Memory B cell (primary cell): ENCODE results near the gene ALK.

ENCODE experiments used
- ATAC-seq: fragments of 150-1000 bp; cut with Tn5 transposase; 2 replicates; pipeline ENCODE4 v1.10.0; 2021; ENCODE audit warnings: low read depth, mild to moderate bottlenecking, moderate library complexity
- DNase-seq, 2 donors: peaks; one replicate each; pipeline ENCODE4 v3.0.0; 2022; ENCODE audit warnings: low spot score in 2 of 2
- H3K27ac Mint-ChIP-seq: one replicate; pipeline ENCODE4 v1.8.0; 2022; ENCODE audit warnings: mild to moderate bottlenecking, moderate library complexity, mixed read lengths
- H3K27me3 Mint-ChIP-seq: one replicate; pipeline ENCODE4 v1.8.0; 2022; ENCODE audit warnings: mixed read lengths
- H3K36me3 Mint-ChIP-seq: one replicate; pipeline ENCODE4 v1.8.0; 2022; ENCODE audit warnings: mild to moderate bottlenecking, mixed read lengths
- H3K4me1 Mint-ChIP-seq: one replicate; pipeline ENCODE4 v1.8.0; 2022; ENCODE audit warnings: mixed read lengths
- H3K4me3 Mint-ChIP-seq: one replicate; pipeline ENCODE4 v1.8.0; 2022; ENCODE audit warnings: mild to moderate bottlenecking, moderate library complexity, mixed read lengths
- H3K9me3 Mint-ChIP-seq: one replicate; pipeline ENCODE4 v1.8.0; 2022; ENCODE audit warnings: mixed read lengths

Gene ALK

GRCh38 chr2:29562319-29562718 lies 359.1 kb downstream of the ALK start:
- no peaks in the 10 kb centered on the region for H3K9me3 Mint-ChIP-seq
- ATAC-seq, result no peak

DNA sequence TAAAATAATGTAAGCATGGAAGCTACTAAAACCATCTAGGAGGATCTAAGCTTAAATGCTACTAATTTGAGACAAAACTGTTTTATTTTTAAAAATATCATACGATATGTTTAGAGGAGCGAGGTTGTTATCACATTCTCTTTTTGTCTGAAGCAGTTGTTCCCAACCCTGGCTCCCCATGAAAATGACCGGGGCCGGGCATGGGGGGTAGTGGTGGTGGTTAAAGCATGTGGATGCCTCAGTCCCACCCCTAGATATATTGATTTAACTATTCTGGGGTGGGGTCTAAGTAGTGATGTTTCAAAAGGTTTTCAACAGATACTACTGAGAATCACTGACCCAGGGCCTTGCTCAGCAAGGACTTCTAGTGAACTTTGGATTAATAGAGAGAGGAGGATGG lies 359.8 kb downstream of the ALK start:
- H3K4me3 Mint-ChIP-seq, result no peak overlapping the region
- DNase-seq (no peak), ATAC-seq (no peak)
- no peaks in the 10 kb centered on the region for H3K9me3 Mint-ChIP-seq
- peaks cover 7% of the 10 kb centered on the region for H3K27me3 Mint-ChIP-seq
- H3K27ac Mint-ChIP-seq, result no peak overlapping the region
- H3K36me3 Mint-ChIP-seq, result no peaks in the 10 kb centered on the region
- no peaks in the 10 kb centered on the region for H3K4me1 Mint-ChIP-seq

More at GRCh38 chr2:29562319-29562718, 359.1 kb downstream of the ALK start:
- Mint-ChIP-seq H3K36me3 (no peaks in the 10 kb centered on the region), H3K27ac (no peak overlapping the region), H3K4me3 (no peak overlapping the region), H3K4me1 (no peaks in the 10 kb centered on the region), H3K27me3 (peaks cover 7% of the 10 kb centered on the region)
- no peak for DNase-seq

GRCh38 chr2:29561181-29561580 lies 360.2 kb downstream of the ALK start:
- DNase-seq (no peak), ATAC-seq (no peak)
- Mint-ChIP-seq H3K36me3 (no peaks in the 10 kb centered on the region), H3K27ac (no peak overlapping the region), H3K4me3 (no peak overlapping the region), H3K9me3 (no peaks in the 10 kb centered on the region), H3K27me3 (peaks cover 7% of the 10 kb centered on the region), H3K4me1 (no peaks in the 10 kb centered on the region)

- H3K36me3 Mint-ChIP-seq, result no peaks in the 10 kb centered on the region
- H3K4me3 Mint-ChIP-seq, result no peak overlapping the region
- H3K4me1 Mint-ChIP-seq, result no peaks in the 10 kb centered on the region
- no peak for DNase-seq
- no peak overlapping the region for H3K27ac Mint-ChIP-seq
- no peak for ATAC-seq
- H3K27me3 Mint-ChIP-seq, result peaks cover 7% of the 10 kb centered on the region
- no peaks in the 10 kb centered on the region for H3K9me3 Mint-ChIP-seq
These were observed 360.8 kb downstream of the ALK start for GRCh38 chr2:29560566-29560965.

DNA sequence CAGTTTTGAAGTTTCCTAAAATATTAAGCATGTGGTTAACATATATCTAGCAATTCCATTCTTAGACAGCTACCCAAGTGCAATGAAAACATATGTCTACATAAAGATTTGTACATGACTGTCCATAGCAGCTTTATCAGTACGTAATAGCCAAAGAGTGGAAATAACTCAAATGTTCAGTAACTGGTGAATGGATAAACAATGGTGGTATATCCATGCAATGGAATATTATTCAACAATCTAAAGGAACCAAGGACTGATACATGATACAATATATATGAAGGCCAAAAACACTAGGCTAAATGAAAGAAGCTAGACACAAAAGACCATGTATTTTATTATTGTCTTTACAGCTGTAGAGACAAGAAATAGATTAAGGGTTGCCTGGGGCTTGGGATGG lies 361.4 kb downstream of the ALK start:
- peaks cover 7% of the 10 kb centered on the region for H3K27me3 Mint-ChIP-seq
- H3K4me3 Mint-ChIP-seq, result no peak overlapping the region
- H3K4me1 Mint-ChIP-seq, result no peaks in the 10 kb centered on the region
- no peaks in the 10 kb centered on the region for H3K9me3 Mint-ChIP-seq
- no peak for DNase-seq
- no peak for ATAC-seq
- H3K36me3 Mint-ChIP-seq, result no peaks in the 10 kb centered on the region
- H3K27ac Mint-ChIP-seq, result no peak overlapping the region

GRCh38 chr2:29559578-29559977 lies 361.8 kb downstream of the ALK start:
- no peak overlapping the region for H3K4me3 Mint-ChIP-seq
- no peaks in the 10 kb centered on the region for H3K36me3 Mint-ChIP-seq
- H3K27ac Mint-ChIP-seq, result no peak overlapping the region
- no peaks in the 10 kb centered on the region for H3K4me1 Mint-ChIP-seq
- H3K9me3 Mint-ChIP-seq, result no peaks in the 10 kb centered on the region
- DNase-seq (no peak), ATAC-seq (no peak)
- peaks cover 7% of the 10 kb centered on the region for H3K27me3 Mint-ChIP-seq

DNA sequence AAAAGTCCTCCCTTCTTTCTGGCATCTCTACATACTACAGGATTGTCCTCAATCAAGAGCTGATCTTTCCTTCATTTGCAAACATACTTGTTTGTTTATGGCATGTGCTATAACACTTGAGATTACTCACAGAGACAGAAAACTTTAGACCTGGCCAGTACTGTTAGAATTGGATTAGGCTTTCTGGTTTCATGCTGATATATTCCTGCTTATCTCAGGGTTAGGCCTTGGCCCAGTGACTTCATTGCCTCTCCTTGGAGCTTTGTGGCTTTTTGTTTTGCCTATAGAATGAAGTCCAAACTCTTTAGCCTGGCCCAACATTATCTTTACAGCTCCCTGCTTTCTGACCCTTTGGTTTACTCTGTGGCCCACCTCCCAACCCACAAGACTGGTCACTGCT lies 363.3 kb downstream of the ALK start:
- H3K36me3 Mint-ChIP-seq, result no peaks in the 10 kb centered on the region
- no peak for ATAC-seq
- no peak for DNase-seq
- no peak overlapping the region for H3K27ac Mint-ChIP-seq
- H3K4me1 Mint-ChIP-seq, result no peaks in the 10 kb centered on the region
- H3K4me3 Mint-ChIP-seq, result no peak overlapping the region
- H3K9me3 Mint-ChIP-seq, result no peaks in the 10 kb centered on the region
- H3K27me3 Mint-ChIP-seq, result peaks cover 7% of the 10 kb centered on the region

GRCh38 chr2:29557268-29557667 lies 364.1 kb downstream of the ALK start:
- H3K4me1 Mint-ChIP-seq, result no peaks in the 10 kb centered on the region
- no peak for ATAC-seq
- no peak overlapping the region for H3K27ac Mint-ChIP-seq
- no peak overlapping the region for H3K4me3 Mint-ChIP-seq
- peaks cover 3% of the 10 kb centered on the region for H3K9me3 Mint-ChIP-seq
- H3K36me3 Mint-ChIP-seq, result no peaks in the 10 kb centered on the region
- no peak for DNase-seq
- peaks cover 8% of the 10 kb centered on the region for H3K27me3 Mint-ChIP-seq

DNA sequence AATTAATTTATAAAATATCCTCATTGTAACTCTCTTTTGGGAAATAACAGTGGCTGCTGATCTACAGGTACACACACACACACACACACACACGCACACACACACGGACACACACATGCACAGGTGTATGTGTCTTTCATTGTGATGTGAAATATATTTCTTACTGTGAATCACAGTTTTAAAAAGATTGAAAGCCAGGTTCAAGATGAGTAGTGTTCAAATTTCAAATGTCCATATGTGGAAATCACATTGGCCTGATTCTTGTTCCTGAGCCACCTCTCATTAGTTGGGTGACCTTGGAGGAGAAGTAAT lies 372.4 kb downstream of the ALK start:
- DNase-seq, result no peak
- Mint-ChIP-seq H3K4me1 (no peaks in the 10 kb centered on the region), H3K36me3 (no peaks in the 10 kb centered on the region), H3K27me3 (peaks cover 10% of the 10 kb centered on the region), H3K4me3 (no peak overlapping the region), H3K27ac (no peak overlapping the region), H3K9me3 (peaks cover 3% of the 10 kb centered on the region)
- ATAC-seq, result no peak

DNA sequence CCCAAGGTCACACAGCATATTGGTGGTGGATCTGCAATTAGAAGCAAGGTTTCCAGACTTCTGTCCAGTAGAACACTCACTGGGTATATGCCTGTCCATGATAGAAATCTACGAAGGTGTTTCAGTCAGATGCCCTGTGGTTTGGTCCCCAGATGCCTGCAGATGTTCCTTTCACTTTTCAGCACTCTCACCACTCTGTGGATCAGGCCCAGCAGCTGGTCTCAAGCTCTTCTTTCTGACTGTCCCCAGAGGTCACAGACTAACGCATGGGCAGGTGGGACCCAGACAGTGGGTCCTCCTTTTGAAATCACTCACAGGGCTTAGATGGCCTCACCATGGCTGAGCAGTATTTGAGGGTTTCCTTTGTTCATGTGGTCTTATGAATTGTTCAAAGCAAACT lies 376.5 kb downstream of the ALK start:
- H3K4me3 Mint-ChIP-seq, result no peak overlapping the region
- no peaks in the 10 kb centered on the region for H3K36me3 Mint-ChIP-seq
- H3K9me3 Mint-ChIP-seq, result no peaks in the 10 kb centered on the region
- no peak for DNase-seq
- ATAC-seq, result no peak
- H3K4me1 Mint-ChIP-seq, result no peaks in the 10 kb centered on the region
- no peak overlapping the region for H3K27ac Mint-ChIP-seq
- H3K27me3 Mint-ChIP-seq, result peaks cover 8% of the 10 kb centered on the region

DNA sequence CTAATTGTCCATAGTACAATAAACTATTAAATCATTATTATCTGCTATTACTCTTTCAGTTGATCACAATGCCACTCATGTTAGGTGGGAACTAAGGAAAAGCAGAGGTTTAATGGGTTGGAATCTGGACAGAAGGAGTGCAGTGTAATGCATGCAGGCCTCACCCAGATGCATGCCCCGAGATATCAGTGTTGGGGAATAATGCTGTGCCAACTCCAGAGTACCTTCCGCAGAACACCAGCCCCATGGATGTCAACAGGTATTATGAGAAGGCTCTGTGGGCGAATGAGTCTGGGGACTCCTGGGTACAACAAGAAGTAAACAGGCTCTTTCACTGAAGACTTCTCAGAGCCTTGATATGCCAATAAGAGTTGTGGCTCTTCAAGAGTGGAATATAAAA lies 377.4 kb downstream of the ALK start:
- H3K4me1 Mint-ChIP-seq, result no peaks in the 10 kb centered on the region
- DNase-seq, result no peak
- no peak for ATAC-seq
- H3K4me3 Mint-ChIP-seq, result no peak overlapping the region
- no peaks in the 10 kb centered on the region for H3K9me3 Mint-ChIP-seq
- no peaks in the 10 kb centered on the region for H3K36me3 Mint-ChIP-seq
- H3K27ac Mint-ChIP-seq, result no peak overlapping the region
- H3K27me3 Mint-ChIP-seq, result peaks cover 8% of the 10 kb centered on the region

DNA sequence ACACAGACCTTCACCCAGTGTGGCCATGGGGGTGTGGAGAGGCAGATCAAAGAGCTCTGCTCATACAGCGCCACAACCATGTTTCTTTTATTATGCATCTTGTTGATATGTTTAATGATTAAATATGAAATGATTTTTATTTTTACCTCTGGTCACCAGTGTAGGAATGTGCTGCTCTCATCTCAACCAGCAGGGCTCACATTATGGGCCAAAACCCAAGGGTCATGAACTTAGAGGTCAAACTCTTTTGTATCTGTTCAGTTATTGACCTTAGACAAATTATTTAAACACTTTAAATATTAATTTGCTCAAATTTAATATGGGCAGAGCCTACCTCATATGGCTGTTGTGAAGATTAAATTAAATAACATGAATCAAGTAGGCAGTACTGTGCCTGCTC lies 386.2 kb downstream of the ALK start:
- Mint-ChIP-seq H3K27ac (no peak overlapping the region), H3K27me3 (peaks cover 1% of the 10 kb centered on the region), H3K4me3 (no peak overlapping the region), H3K36me3 (no peaks in the 10 kb centered on the region), H3K9me3 (no peaks in the 10 kb centered on the region), H3K4me1 (no peaks in the 10 kb centered on the region)
- DNase-seq (no peak), ATAC-seq (no peak)

GRCh38 chr2:29532436-29532835 lies 388.9 kb downstream of the ALK start:
- Mint-ChIP-seq H3K4me1 (no peaks in the 10 kb centered on the region), H3K27ac (no peak overlapping the region), H3K4me3 (no peak overlapping the region), H3K27me3 (peaks cover 3% of the 10 kb centered on the region), H3K36me3 (no peaks in the 10 kb centered on the region), H3K9me3 (no peaks in the 10 kb centered on the region)
- ATAC-seq (no peak), DNase-seq (no peak)

GRCh38 chr2:29531626-29532025 lies 389.8 kb downstream of the ALK start:
- no peak overlapping the region for H3K4me3 Mint-ChIP-seq
- no peak overlapping the region for H3K27ac Mint-ChIP-seq
- peaks cover 3% of the 10 kb centered on the region for H3K27me3 Mint-ChIP-seq
- ATAC-seq (no peak), DNase-seq (no peak)
- no peaks in the 10 kb centered on the region for H3K4me1 Mint-ChIP-seq
- no peaks in the 10 kb centered on the region for H3K9me3 Mint-ChIP-seq
- H3K36me3 Mint-ChIP-seq, result no peaks in the 10 kb centered on the region

DNA sequence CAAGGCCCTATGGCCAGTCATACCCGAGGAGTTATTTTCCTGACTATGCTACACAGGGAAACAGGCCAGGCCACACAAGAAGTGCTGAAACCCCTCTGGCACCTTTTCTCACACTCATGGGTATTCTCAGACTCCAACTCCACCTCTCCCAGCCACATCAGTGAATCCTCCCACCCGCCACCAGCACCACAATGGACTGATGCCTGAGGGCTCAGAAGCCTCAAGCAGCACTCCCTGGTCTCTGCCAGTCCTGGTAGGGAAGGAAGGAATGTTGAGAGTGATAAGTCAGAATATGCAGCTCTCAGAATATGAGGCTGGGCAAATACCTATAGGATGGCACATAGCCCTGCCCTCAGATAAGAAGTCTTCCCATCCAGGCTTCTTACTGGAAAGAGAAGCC lies 391.1 kb downstream of the ALK start:
- Mint-ChIP-seq H3K4me1 (no peaks in the 10 kb centered on the region), H3K9me3 (no peaks in the 10 kb centered on the region), H3K27ac (no peak overlapping the region), H3K4me3 (no peak overlapping the region), H3K27me3 (peaks cover 3% of the 10 kb centered on the region), H3K36me3 (no peaks in the 10 kb centered on the region)
- no peak for DNase-seq
- no peak for ATAC-seq
